ENCODE data around the gene DNAH11. TPM values are rescaled to one million over a fixed set of nuclear protein-coding genes. Genes with fewer than 3 reads are reported as not detected.

Gene DNAH11
- total and polyA plus RNA-seq, 2 donors = 3.9 to 4.9 TPM

DNA sequence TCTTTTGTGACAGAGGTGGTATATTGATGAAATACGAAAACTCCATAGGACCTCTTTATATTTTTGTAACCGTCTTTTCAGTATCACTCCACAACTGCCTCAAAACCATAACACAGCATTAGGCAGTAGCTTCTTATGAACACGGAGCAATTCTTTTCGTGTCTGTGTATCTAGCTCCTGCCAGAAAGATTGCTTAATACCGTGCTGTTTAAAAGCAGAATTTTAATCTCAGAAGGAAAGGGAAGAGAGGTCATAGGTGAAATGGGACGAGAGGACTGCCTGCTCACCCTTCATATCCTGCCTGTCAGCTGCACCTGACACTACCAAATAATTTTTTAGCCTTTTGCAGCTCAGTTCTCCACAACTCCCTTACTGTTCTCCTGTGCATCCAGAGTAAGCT lies 200.7 kb downstream of the DNAH11 start:
- H3K36me3 ChIP-seq (ENCODE audit: control insufficient read depth in 2 of 2, insufficient read depth in 2 of 2, low read length in 1 of 2) = no peaks in the 10 kb centered on the region
- no peak overlapping the region for H3K27ac ChIP-seq (ENCODE audit: low read depth in 1 of 2, low read length in 1 of 2)
- whole genome bisulfite sequencing = 94% methylated on average over 6 of the region's 6 CpGs
- DNase-seq (ENCODE audit: low read depth in 6 of 9, low spot score in 9 of 9) = no peak
- no peaks in the 10 kb centered on the region for H3K4me1 ChIP-seq (ENCODE audit: control insufficient read depth in 2 of 2, insufficient read depth in 2 of 2, low read length in 2 of 2)
- no peak overlapping the region for H3K4me3 ChIP-seq (ENCODE audit: low read length in 2 of 2)
- no peaks in the 10 kb centered on the region for H3K27me3 ChIP-seq (ENCODE audit: control insufficient read depth in 2 of 2, insufficient read depth in 1 of 2, low read length in 1 of 2)
- H3K9me3 ChIP-seq (ENCODE audit: control insufficient read depth in 2 of 2, insufficient read depth in 1 of 2, low read length in 1 of 2) = no peaks in the 10 kb centered on the region

DNA sequence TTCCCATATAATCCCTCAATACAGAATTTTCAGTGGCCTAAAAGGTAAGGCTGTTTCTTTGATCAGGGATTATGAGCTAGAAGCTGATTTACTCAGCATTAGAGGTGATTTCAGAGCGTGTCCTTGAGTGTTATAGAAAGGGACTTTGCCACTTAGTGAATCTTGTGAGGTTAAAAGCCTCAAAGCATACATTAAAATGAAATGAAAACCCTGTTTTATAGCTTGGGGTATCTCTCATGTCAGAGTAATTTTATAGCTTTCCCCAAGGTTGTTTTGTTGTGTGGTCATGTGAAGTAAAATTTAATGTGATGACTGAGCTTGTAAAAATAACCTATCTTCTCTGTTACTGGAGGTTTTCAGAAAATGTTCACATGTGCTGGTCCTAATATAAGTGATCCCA lies 204.1 kb downstream of the DNAH11 start:
- no peak overlapping the region for H3K4me3 ChIP-seq (ENCODE audit: low read length in 2 of 2)
- H3K9me3 ChIP-seq (ENCODE audit: control insufficient read depth in 2 of 2, insufficient read depth in 1 of 2, low read length in 1 of 2) = no peaks in the 10 kb centered on the region
- H3K4me1 ChIP-seq (ENCODE audit: control insufficient read depth in 2 of 2, insufficient read depth in 2 of 2, low read length in 2 of 2) = no peaks in the 10 kb centered on the region
- WGBS = 93% methylated on average over 1 of the region's 1 CpG
- H3K27me3 ChIP-seq (ENCODE audit: control insufficient read depth in 2 of 2, insufficient read depth in 1 of 2, low read length in 1 of 2) = no peaks in the 10 kb centered on the region
- H3K27ac ChIP-seq (ENCODE audit: low read depth in 1 of 2, low read length in 1 of 2) = no peak overlapping the region
- no peak for DNase-seq (ENCODE audit: low read depth in 6 of 9, low spot score in 9 of 9)
- H3K36me3 ChIP-seq (ENCODE audit: control insufficient read depth in 2 of 2, insufficient read depth in 2 of 2, low read length in 1 of 2) = no peaks in the 10 kb centered on the region

DNA sequence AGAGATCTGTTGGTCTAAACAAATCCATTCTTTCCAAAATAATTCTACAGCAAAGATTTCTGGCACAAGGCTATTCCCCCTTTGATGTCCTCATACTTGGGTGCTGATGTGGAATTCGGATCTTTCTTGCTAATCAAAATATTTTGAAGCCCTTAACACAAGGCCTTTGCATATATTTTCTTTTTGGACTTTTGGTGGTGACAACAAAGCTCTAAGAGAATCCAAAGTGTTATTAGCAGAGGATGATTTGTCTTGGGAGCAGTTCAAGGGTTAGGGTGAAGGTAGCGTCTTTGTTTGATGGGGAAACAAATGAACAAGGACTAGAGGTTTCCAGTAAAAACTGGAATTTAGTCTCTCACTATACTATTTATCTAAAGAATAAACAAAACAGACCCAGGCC lies 205.0 kb downstream of the DNAH11 start:
- Histone ChIP-seq H3K4me1 (ENCODE audit: control insufficient read depth in 2 of 2, insufficient read depth in 2 of 2, low read length in 2 of 2) (no peaks in the 10 kb centered on the region), H3K36me3 (ENCODE audit: control insufficient read depth in 2 of 2, insufficient read depth in 2 of 2, low read length in 1 of 2) (no peaks in the 10 kb centered on the region), H3K27me3 (ENCODE audit: control insufficient read depth in 2 of 2, insufficient read depth in 1 of 2, low read length in 1 of 2) (no peaks in the 10 kb centered on the region), H3K4me3 (ENCODE audit: low read length in 2 of 2) (no peak overlapping the region), H3K9me3 (ENCODE audit: control insufficient read depth in 2 of 2, insufficient read depth in 1 of 2, low read length in 1 of 2) (no peaks in the 10 kb centered on the region), H3K27ac (ENCODE audit: low read depth in 1 of 2, low read length in 1 of 2) (no peak overlapping the region)
- DNase-seq (ENCODE audit: low read depth in 6 of 9, low spot score in 9 of 9) = no peak
- 93% methylated on average over 2 of the region's 2 CpGs for WGBS

DNA sequence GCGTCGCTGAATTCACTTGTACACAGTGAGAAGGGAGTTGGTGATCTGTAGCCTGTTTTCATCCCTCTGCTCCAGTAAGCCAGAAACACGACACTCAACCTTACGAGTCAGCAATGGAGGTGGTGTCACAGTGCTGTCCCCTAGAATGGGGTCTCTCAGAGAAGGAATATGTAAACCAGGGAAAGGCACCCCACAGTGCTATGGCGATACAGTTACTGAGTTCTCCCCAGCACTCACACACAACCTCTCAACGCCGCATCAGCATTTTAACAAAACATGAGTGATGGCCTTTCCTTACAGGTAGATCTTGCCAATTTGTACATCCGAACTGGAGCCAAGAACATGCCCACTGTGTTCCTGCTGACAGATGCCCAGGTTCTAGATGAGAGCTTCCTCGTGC lies 206.5 kb downstream of the DNAH11 start:
- Histone ChIP-seq H3K36me3 (ENCODE audit: control insufficient read depth in 2 of 2, insufficient read depth in 2 of 2, low read length in 1 of 2) (no peaks in the 10 kb centered on the region), H3K9me3 (ENCODE audit: control insufficient read depth in 2 of 2, insufficient read depth in 1 of 2, low read length in 1 of 2) (no peaks in the 10 kb centered on the region), H3K4me1 (ENCODE audit: control insufficient read depth in 2 of 2, insufficient read depth in 2 of 2, low read length in 2 of 2) (no peaks in the 10 kb centered on the region), H3K27me3 (ENCODE audit: control insufficient read depth in 2 of 2, insufficient read depth in 1 of 2, low read length in 1 of 2) (no peaks in the 10 kb centered on the region), H3K4me3 (ENCODE audit: low read length in 2 of 2) (no peak overlapping the region), H3K27ac (ENCODE audit: low read depth in 1 of 2, low read length in 1 of 2) (no peak overlapping the region)
- 97% methylated on average over 9 of the region's 9 CpGs for WGBS
- no peak for DNase-seq (ENCODE audit: low read depth in 6 of 9, low spot score in 9 of 9)

DNA sequence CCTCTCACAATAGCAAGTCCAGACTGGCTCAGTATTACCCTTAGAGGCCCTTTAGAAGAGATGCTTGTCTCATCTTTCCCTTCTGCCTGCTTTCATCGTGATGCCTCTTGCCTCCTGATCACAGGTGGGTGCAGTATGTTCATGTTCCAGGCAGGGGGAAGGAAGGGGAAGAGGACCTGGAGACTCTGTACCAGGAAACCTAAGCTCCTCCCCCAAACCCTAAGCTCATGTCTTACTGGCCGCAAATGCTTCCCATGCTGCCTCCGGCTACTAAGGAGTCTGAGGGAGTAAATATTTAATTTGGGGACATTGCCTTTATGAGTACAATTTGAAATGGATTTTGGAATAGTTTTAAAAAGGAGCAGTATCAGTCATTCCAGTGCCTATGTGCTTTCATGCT lies 210.2 kb downstream of the DNAH11 start:
- Histone ChIP-seq H3K4me1 (ENCODE audit: control insufficient read depth in 2 of 2, insufficient read depth in 2 of 2, low read length in 2 of 2) (no peaks in the 10 kb centered on the region), H3K27ac (ENCODE audit: low read depth in 1 of 2, low read length in 1 of 2) (no peak overlapping the region), H3K36me3 (ENCODE audit: control insufficient read depth in 2 of 2, insufficient read depth in 2 of 2, low read length in 1 of 2) (no peaks in the 10 kb centered on the region), H3K27me3 (ENCODE audit: control insufficient read depth in 2 of 2, insufficient read depth in 1 of 2, low read length in 1 of 2) (no peaks in the 10 kb centered on the region), H3K4me3 (ENCODE audit: low read length in 2 of 2) (no peak overlapping the region), H3K9me3 (ENCODE audit: control insufficient read depth in 2 of 2, insufficient read depth in 1 of 2, low read length in 1 of 2) (no peaks in the 10 kb centered on the region)
- DNase-seq (ENCODE audit: low read depth in 6 of 9, low spot score in 9 of 9) = no peak
- 89% methylated on average over 3 of the region's 3 CpGs for WGBS

DNA sequence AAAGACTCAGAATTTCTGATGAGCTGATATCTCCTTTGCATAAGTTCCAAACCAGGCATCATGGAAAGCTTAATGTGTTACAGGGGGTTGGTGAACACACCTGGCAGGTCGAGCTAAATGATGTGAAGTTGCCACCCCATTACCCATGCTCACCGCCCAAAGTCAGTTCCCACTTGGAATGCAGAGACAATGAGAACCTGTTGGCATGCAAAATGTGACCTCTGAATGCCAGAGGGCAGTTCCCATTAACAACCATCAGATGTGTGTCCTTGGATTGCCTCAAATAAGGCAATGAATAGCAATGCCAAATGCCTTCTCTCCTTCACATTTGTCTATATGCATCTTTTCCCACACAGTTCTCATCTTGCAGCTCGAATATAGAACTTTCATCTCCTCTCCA lies 212.1 kb downstream of the DNAH11 start:
- DNase-seq (ENCODE audit: low read depth in 6 of 9, low spot score in 9 of 9) = no peak
- H3K9me3 ChIP-seq (ENCODE audit: control insufficient read depth in 2 of 2, insufficient read depth in 1 of 2, low read length in 1 of 2) = no peaks in the 10 kb centered on the region
- H3K27me3 ChIP-seq (ENCODE audit: control insufficient read depth in 2 of 2, insufficient read depth in 1 of 2, low read length in 1 of 2) = no peaks in the 10 kb centered on the region
- H3K27ac ChIP-seq (ENCODE audit: low read depth in 1 of 2, low read length in 1 of 2) = no peak overlapping the region
- H3K4me3 ChIP-seq (ENCODE audit: low read length in 2 of 2) = no peak overlapping the region
- H3K4me1 ChIP-seq (ENCODE audit: control insufficient read depth in 2 of 2, insufficient read depth in 2 of 2, low read length in 2 of 2) = no peaks in the 10 kb centered on the region
- 92% methylated on average over 3 of the region's 3 CpGs for whole genome bisulfite sequencing
- H3K36me3 ChIP-seq (ENCODE audit: control insufficient read depth in 2 of 2, insufficient read depth in 2 of 2, low read length in 1 of 2) = no peaks in the 10 kb centered on the region

DNA sequence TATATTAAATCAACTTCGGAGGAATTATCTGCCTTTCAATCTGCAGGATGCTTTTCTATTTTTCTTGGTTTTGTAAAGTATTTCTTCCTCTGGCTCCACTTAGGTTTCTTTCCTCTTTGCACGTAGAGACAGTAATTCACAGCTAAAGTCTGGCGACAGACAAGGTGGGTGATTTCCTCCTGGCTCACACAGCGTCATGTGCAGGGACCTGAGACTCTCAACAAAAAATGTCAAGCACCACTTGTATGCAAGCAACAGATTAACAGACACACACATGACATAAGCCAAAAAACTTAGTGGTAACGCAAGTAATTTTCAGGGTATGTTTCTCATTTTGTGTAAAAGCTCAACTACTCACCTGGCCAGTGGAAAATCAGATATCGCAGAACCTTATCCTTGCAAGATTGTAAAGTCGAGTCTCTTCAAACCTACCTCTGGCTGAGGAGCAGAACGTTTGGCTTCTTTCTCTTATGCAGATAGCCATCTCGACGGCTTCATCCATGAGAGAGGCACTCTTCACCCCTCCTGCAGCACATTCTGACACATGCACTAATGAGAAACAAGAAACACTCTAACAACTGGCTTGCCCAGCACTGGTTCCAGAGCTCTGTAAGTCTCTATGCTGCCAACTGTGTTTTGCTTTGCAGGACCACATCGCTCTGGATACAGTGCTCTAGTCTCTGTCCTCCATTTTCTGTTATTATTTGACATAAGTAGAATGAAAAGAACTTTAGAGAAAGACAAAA lies 214.9 kb downstream of the DNAH11 start:
- Histone ChIP-seq H3K36me3 (ENCODE audit: control insufficient read depth in 2 of 2, insufficient read depth in 2 of 2, low read length in 1 of 2) (no peaks in the 10 kb centered on the region), H3K9me3 (ENCODE audit: control insufficient read depth in 2 of 2, insufficient read depth in 1 of 2, low read length in 1 of 2) (no peaks in the 10 kb centered on the region), H3K4me1 (ENCODE audit: control insufficient read depth in 2 of 2, insufficient read depth in 2 of 2, low read length in 2 of 2) (no peaks in the 10 kb centered on the region), H3K27me3 (ENCODE audit: control insufficient read depth in 2 of 2, insufficient read depth in 1 of 2, low read length in 1 of 2) (no peaks in the 10 kb centered on the region), H3K4me3 (ENCODE audit: low read length in 2 of 2) (no peak overlapping the region), H3K27ac (ENCODE audit: low read depth in 1 of 2, low read length in 1 of 2) (no peak overlapping the region)
- DNase-seq (ENCODE audit: low read depth in 6 of 9, low spot score in 9 of 9) = no peak
- 76% methylated on average over 11 of the region's 11 CpGs for WGBS

DNA sequence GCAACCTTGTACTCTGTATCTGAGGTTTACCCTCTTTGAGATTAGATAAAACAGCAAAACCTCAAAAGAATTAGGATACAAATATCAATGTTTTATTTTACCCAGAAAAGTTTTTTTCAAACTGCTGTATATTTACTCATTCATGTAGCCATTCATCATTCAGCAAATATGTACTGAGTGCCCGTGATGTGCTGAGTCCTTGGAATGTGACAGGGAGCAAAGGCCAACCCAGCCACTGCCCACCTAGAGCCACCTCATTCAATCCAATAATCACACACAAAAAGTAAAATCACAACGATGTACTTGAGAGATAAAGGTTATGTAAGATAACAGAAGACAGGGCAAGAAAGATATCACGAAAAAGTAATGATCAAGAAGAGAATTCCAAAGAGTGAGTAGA lies 215.4 kb downstream of the DNAH11 start:
- whole genome bisulfite sequencing = 96% methylated on average over 3 of the region's 3 CpGs
- Histone ChIP-seq H3K27ac (ENCODE audit: low read depth in 1 of 2, low read length in 1 of 2) (no peak overlapping the region), H3K4me3 (ENCODE audit: low read length in 2 of 2) (no peak overlapping the region), H3K4me1 (ENCODE audit: control insufficient read depth in 2 of 2, insufficient read depth in 2 of 2, low read length in 2 of 2) (no peaks in the 10 kb centered on the region), H3K9me3 (ENCODE audit: control insufficient read depth in 2 of 2, insufficient read depth in 1 of 2, low read length in 1 of 2) (no peaks in the 10 kb centered on the region), H3K36me3 (ENCODE audit: control insufficient read depth in 2 of 2, insufficient read depth in 2 of 2, low read length in 1 of 2) (no peaks in the 10 kb centered on the region), H3K27me3 (ENCODE audit: control insufficient read depth in 2 of 2, insufficient read depth in 1 of 2, low read length in 1 of 2) (no peaks in the 10 kb centered on the region)
- DNase-seq (ENCODE audit: low read depth in 6 of 9, low spot score in 9 of 9) = no peak

DNA sequence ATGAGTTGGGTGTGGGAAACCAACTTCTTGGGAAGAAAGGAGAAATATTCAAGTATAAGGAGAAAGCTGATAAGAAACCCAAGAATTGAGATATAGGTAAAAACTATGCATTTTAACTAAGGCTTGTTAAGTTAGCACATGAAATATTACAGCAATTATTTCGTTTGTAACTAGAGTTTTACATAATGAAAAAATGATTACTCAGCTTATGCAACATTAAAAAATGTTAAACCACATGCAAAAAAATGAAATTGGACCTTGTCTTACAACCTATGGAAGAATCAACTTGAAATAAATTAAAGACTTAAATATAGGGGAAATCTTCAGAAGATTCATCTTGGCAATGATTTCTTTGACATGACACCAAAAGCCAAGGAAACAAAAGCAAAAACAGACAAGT lies 219.6 kb downstream of the DNAH11 start:
- Histone ChIP-seq H3K27ac (ENCODE audit: low read depth in 1 of 2, low read length in 1 of 2) (no peak overlapping the region), H3K27me3 (ENCODE audit: control insufficient read depth in 2 of 2, insufficient read depth in 1 of 2, low read length in 1 of 2) (no peaks in the 10 kb centered on the region), H3K4me3 (ENCODE audit: low read length in 2 of 2) (no peak overlapping the region), H3K9me3 (ENCODE audit: control insufficient read depth in 2 of 2, insufficient read depth in 1 of 2, low read length in 1 of 2) (no peaks in the 10 kb centered on the region), H3K36me3 (ENCODE audit: control insufficient read depth in 2 of 2, insufficient read depth in 2 of 2, low read length in 1 of 2) (no peaks in the 10 kb centered on the region), H3K4me1 (ENCODE audit: control insufficient read depth in 2 of 2, insufficient read depth in 2 of 2, low read length in 2 of 2) (peaks cover 0 to 4% of the 10 kb centered on the region in 2 donors)
- DNase-seq (ENCODE audit: low read depth in 6 of 9, low spot score in 9 of 9) = no peak
- WGBS = 91% methylated on average over 1 of the region's 1 CpG
